ENCODE data around the gene HPGDS. TPM values are rescaled to one million over a fixed set of nuclear protein-coding genes. Genes with fewer than 3 reads are reported as not detected.
A peak's percentile ranks its signal among the peaks of the same experiment; 100 is the strongest.

HPGDS gene
- total RNA-seq, 1 experiment from 2014 or later: not detected

DNA sequence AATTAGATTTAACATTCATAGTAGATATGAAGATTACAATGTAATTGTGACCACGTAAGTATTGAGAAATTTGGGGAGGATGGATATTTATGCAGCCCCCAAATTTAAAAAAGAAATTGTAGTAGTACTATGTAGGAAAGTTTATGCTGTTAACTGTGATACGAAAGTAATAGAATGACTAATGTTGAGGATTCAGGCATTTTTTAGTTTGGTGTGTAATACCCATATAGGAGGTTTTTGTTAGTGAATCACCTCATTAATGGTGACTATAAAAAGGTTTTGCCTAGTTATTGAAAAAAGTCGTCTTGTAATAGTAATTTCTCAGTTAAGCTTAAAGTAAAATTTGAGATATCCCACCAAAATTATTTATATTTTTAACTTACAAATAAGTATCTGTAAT lies 67.7 kb downstream of the HPGDS start:
- ATAC-seq (peak; percentile 78), DNase-seq (peak; percentile 46)
- Histone ChIP-seq H2AFZ (ENCODE audit: low read length) (no peak overlapping the region), H3K27me3 (ENCODE audit: low read length) (no peaks in the 10 kb centered on the region), H3K9me2 (replicated peaks; ENCODE audit: low read length) (no peaks in the 10 kb centered on the region), H3K9me3 (ENCODE audit: low read length) (no peaks in the 10 kb centered on the region), H3K4me3 (ENCODE audit: low read length) (no peak overlapping the region), H4K20me1 (ENCODE audit: low read length) (no peaks in the 10 kb centered on the region), H3K36me3 (ENCODE audit: low read depth, low read length) (peaks cover 17% of the 10 kb centered on the region; the same call in 1 of the 2 replicates), H3K9ac (ENCODE audit: low read length) (no peak overlapping the region), H3K4me1 (ENCODE audit: insufficient read depth, low read length) (no peaks in the 10 kb centered on the region), H3K79me2 (ENCODE audit: low read length) (no peaks in the 10 kb centered on the region), H3F3A (ENCODE audit: low read length, unreplicated experiment) (no peaks in the 10 kb centered on the region), H3K27ac (ENCODE audit: low read length) (no peak overlapping the region), H3K4me2 (ENCODE audit: low read length) (no peak overlapping the region)
- CTCF ChIA-PET: no interaction called here
- POLR2A ChIA-PET (ENCODE audit: unreplicated experiment): no interaction called here
- intact Hi-C loops (cut with micrococcal nuclease): no loop called here
- TF ChIP-seq EZH2phosphoT487 (IDR thresholded peaks at IDR 0.05; ENCODE audit: borderline replicate concordance, low read length) (no peak), CTCF (conservative IDR thresholded peaks at IDR 0.05; ENCODE audit: low read depth, low read length) (no peak), EZH2 (IDR thresholded peaks at IDR 0.05; ENCODE audit: low read length, unreplicated experiment) (no peak)
- BruUV-seq (replicated peaks): no TSS peak

DNA sequence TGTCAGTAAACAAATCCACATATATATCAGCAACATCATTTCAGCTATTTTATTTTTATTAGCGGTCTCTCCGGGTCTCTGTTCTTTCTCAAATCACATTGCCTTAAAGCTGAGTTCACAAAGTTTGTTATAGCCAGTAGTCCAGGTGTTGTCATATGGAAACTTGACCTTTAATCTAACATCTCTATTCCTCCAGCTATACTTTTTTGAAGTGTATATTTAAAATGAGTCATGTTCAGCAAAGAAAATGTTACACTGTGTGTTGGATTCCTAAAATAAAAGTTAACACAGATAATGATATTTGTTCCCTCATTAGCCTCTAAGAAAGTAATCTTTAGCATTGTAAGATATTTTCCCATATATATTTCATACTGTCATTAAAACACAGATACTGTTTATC lies 71.4 kb downstream of the HPGDS start:
- no peaks in the 10 kb centered on the region for H3K4me1 ChIP-seq (ENCODE audit: insufficient read depth, low read length)
- no peaks in the 10 kb centered on the region for H3K79me2 ChIP-seq (ENCODE audit: low read length)
- CTCF ChIA-PET: no interaction called here
- no peaks in the 10 kb centered on the region for H3K9me2 ChIP-seq (replicated peaks; ENCODE audit: low read length)
- DNase-seq (no peak), ATAC-seq (peak; percentile 58)
- H3K9ac ChIP-seq (ENCODE audit: low read length): no peak overlapping the region
- TF ChIP-seq EZH2 (IDR thresholded peaks at IDR 0.05; ENCODE audit: low read length, unreplicated experiment): no peak
- no peak for TF ChIP-seq EZH2phosphoT487 (IDR thresholded peaks at IDR 0.05; ENCODE audit: borderline replicate concordance, low read length)
- TF ChIP-seq CTCF (conservative IDR thresholded peaks at IDR 0.05; ENCODE audit: low read depth, low read length): no peak
- no peak overlapping the region for H3K4me2 ChIP-seq (ENCODE audit: low read length)
- intact Hi-C loops (cut with micrococcal nuclease): no loop called here
- no peak overlapping the region for H3K4me3 ChIP-seq (ENCODE audit: low read length)
- H3K9me3 ChIP-seq (ENCODE audit: low read length): no peaks in the 10 kb centered on the region
- no peaks in the 10 kb centered on the region for H3K27me3 ChIP-seq (ENCODE audit: low read length)
- no peak overlapping the region for H3K27ac ChIP-seq (ENCODE audit: low read length)
- H3F3A ChIP-seq (ENCODE audit: low read length, unreplicated experiment): no peaks in the 10 kb centered on the region
- no peak overlapping the region for H2AFZ ChIP-seq (ENCODE audit: low read length)
- POLR2A ChIA-PET (ENCODE audit: unreplicated experiment): interaction anchor here (0.5 kb wide), 1 partner anchor 556 kb away, joined by 5 read pairs; no protein-coding TSS in a partner anchor
- no peaks in the 10 kb centered on the region for H4K20me1 ChIP-seq (ENCODE audit: low read length)
- 0 out of 2 replicates have a peak, but pooled peaks cover 5% of the 10 kb centered on the region for H3K36me3 ChIP-seq (ENCODE audit: low read depth, low read length)
- BruUV-seq (replicated peaks): no TSS peak

GRCh38 chr4:94267037-94267436 lies 75.6 kb downstream of the HPGDS start:
- H3K9me2 ChIP-seq (replicated peaks; ENCODE audit: low read length): no peaks in the 10 kb centered on the region
- H2AFZ ChIP-seq (ENCODE audit: low read length): no peak overlapping the region
- no peaks in the 10 kb centered on the region for H3K79me2 ChIP-seq (ENCODE audit: low read length)
- no TSS peak for BruUV-seq (replicated peaks)
- H3F3A ChIP-seq (ENCODE audit: low read length, unreplicated experiment): no peaks in the 10 kb centered on the region
- ATAC-seq (no peak), DNase-seq (no peak)
- intact Hi-C loops (cut with micrococcal nuclease): no loop called here
- ChIA-PET POLR2A (ENCODE audit: unreplicated experiment) (no interaction called here), CTCF (no interaction called here)
- H3K9me3 ChIP-seq (ENCODE audit: low read length): no peaks in the 10 kb centered on the region
- TF ChIP-seq EZH2 (IDR thresholded peaks at IDR 0.05; ENCODE audit: low read length, unreplicated experiment) (no peak), CTCF (conservative IDR thresholded peaks at IDR 0.05; ENCODE audit: low read depth, low read length) (no peak), EZH2phosphoT487 (IDR thresholded peaks at IDR 0.05; ENCODE audit: borderline replicate concordance, low read length) (no peak)
- H3K9ac ChIP-seq (ENCODE audit: low read length): no peak overlapping the region
- no peaks in the 10 kb centered on the region for H4K20me1 ChIP-seq (ENCODE audit: low read length)
- H3K36me3 ChIP-seq (ENCODE audit: low read depth, low read length): 0 out of 2 replicates have a peak, but pooled peaks cover 9% of the 10 kb centered on the region
- no peaks in the 10 kb centered on the region for H3K4me1 ChIP-seq (ENCODE audit: insufficient read depth, low read length)
- no peaks in the 10 kb centered on the region for H3K27me3 ChIP-seq (ENCODE audit: low read length)
- H3K4me3 ChIP-seq (ENCODE audit: low read length): no peak overlapping the region
- H3K4me2 ChIP-seq (ENCODE audit: low read length): no peak overlapping the region
- no peak overlapping the region for H3K27ac ChIP-seq (ENCODE audit: low read length)
